HCT116 (cell line): ENCODE measurements around the gene GMIP. TPM values are rescaled to one million over a fixed set of nuclear protein-coding genes. Genes with fewer than 3 reads are reported as not detected.

Source experiments
- ATAC-seq: fragments of 200-7000 bp; cut with Tn5 transposase; 2 replicates; pipeline ENCODE4 v1.9.1; 2020; ENCODE audit warnings: mild to moderate bottlenecking, moderate library complexity
- BruUV-seq: library from RNA; stranded (reverse); fragments of 400-500 nt; replicated peaks from 2 replicates; lab custom pipeline; 2021; lab: Mats Ljungman, UMichigan
- CTCF ChIA-PET: fragments of 300-600 bp; sonication (Branson Sonifier 250); formaldehyde crosslinking; loops from one replicate; lab custom pipeline; 2021; ENCODE audit warnings: antibody characterized with exemption; lab: Charles Lee
- POLR2A ChIA-PET: fragments of 300-600, 350-600 bp; sonication (Branson Sonifier 250); formaldehyde crosslinking; loops from one replicate; lab custom pipeline; 2021; ENCODE audit warnings: antibody characterized with exemption; lab: Charles Lee
- RAD21 ChIA-PET, 2 experiments: fragments of 300-600 bp; sonication (Branson Sonifier 250); formaldehyde crosslinking; loops; one replicate each; lab custom pipeline; 2023; ENCODE audit warnings: low total read pairs in 2 of 2; ENCODE audit not compliant: uncharacterized antibody in 2 of 2, unreplicated experiment in 2 of 2, low non-redundant PET in 1 of 2; lab: Charles Lee
- DNase-seq: peaks from one replicate; pipeline ENCODE4 v3.0.0-alpha.2; 2010; ENCODE audit warnings: low read depth, low spot score
- H2AFZ ChIP-seq: fragments of 200-600 bp; shearing (Covaris generic), sonication (generic); 2 replicates; pipeline ENCODE4 v1.6.1; 2017; ENCODE audit warnings: low read depth, mixed run types, mixed read lengths, antibody characterized with exemption, low read length; ENCODE audit not compliant: poor library complexity, severe bottlenecking
- H3K27ac ChIP-seq: 2 replicates; pipeline ENCODE4 v1.5.1; 2012; ENCODE audit warnings: low read depth, low read length
- H3K27me3 ChIP-seq: fragments of 200-600 bp; sonication (generic); 2 replicates; pipeline ENCODE4 v1.6.1; 2016; ENCODE audit warnings: mixed run types, low read length, mixed read lengths; ENCODE audit not compliant: insufficient read depth
- H3K36me3 ChIP-seq, 2 experiments: fragments of 200-500 bp in 1 of 2; fragments of 200-600 bp in 1 of 2; sonication (Bioruptor generic) in 1 of 2; sonication (generic) in 1 of 2; 2 replicates each; pipeline versions ENCODE4 v1.5.1 to v1.6.1; 2014 to 2016; ENCODE audit warnings: low read length in 2 of 2, inconsistent platforms in 1 of 2, mixed read lengths in 1 of 2, mixed run types in 1 of 2; ENCODE audit not compliant: insufficient read depth in 2 of 2, control insufficient read depth in 1 of 2
- H3K4me1 ChIP-seq, 2 experiments: fragments of 200-600 bp in 1 of 2; sonication (generic) in 1 of 2; 2 replicates each; pipeline versions ENCODE4 v1.5.1 to v1.6.1; 2012 to 2017; ENCODE audit warnings: low read length in 2 of 2, inconsistent platforms in 1 of 2, mild to moderate bottlenecking in 1 of 2, mixed read lengths in 1 of 2, mixed run types in 1 of 2, moderate library complexity in 1 of 2; ENCODE audit not compliant: insufficient read depth in 2 of 2, control insufficient read depth in 1 of 2
- H3K4me2 ChIP-seq: fragments of 200-600 bp; sonication (generic); 2 replicates; pipeline ENCODE4 v1.6.1; 2017; ENCODE audit warnings: mixed run types, low read length, mixed read lengths
- H3K4me3 ChIP-seq, 2 experiments: fragments of 200-600 bp in 1 of 2; sonication (generic) in 1 of 2; replicated peaks in 1 of 2; 2 replicates each; pipeline ENCODE4 v1.5.1; 2011 to 2016; ENCODE audit warnings: low read length in 2 of 2, control low read depth in 1 of 2, low read depth in 1 of 2, mild to moderate bottlenecking in 1 of 2, mixed read lengths in 1 of 2, mixed run types in 1 of 2
- H3K79me2 ChIP-seq: fragments of 200-600 bp; sonication (generic); 2 replicates; pipeline ENCODE4 v1.6.1; 2017; ENCODE audit warnings: mild to moderate bottlenecking, mixed run types, low read length, moderate library complexity, mixed read lengths; ENCODE audit not compliant: insufficient read depth
- H3K9ac ChIP-seq: fragments of 200-600 bp; sonication (generic); 2 replicates; pipeline ENCODE4 v1.6.1; 2016; ENCODE audit warnings: low read length, mixed read lengths
- H3K9me2 ChIP-seq: fragments of 200-600 bp; sonication (generic), shearing (Covaris generic); 2 replicates; pipeline ENCODE4 v1.6.1; 2017; ENCODE audit warnings: mixed run types, mild to moderate bottlenecking, moderate library complexity; ENCODE audit not compliant: insufficient read depth
- H3K9me3 ChIP-seq, 2 experiments: fragments of 200-500 bp in 1 of 2; fragments of 200-600 bp in 1 of 2; sonication (Bioruptor generic) in 1 of 2; sonication (generic) in 1 of 2; 2 replicates each; pipeline ENCODE4 v1.6.1; 2014 to 2017; ENCODE audit warnings: low read length in 2 of 2, mixed read lengths in 2 of 2, inconsistent platforms in 1 of 2, low read depth in 1 of 2, mild to moderate bottlenecking in 1 of 2, mixed run types in 1 of 2, moderate library complexity in 1 of 2; ENCODE audit not compliant: control insufficient read depth in 1 of 2, insufficient read depth in 1 of 2
- H4K20me1 ChIP-seq: fragments of 200-600 bp; sonication (generic), shearing (Covaris generic); 2 replicates; pipeline ENCODE4 v1.6.1; 2017; ENCODE audit warnings: mixed run types, mild to moderate bottlenecking, moderate library complexity; ENCODE audit not compliant: insufficient read depth
- ELF1 ChIP-seq: IDR thresholded peaks from 2 replicates; pipeline ENCODE4 v1.6.1; 2012; ENCODE audit warnings: low read depth, borderline replicate concordance
- EZH2 ChIP-seq: fragments of 200-600 bp; sonication (generic); IDR thresholded peaks from 2 replicates; pipeline ENCODE4 v1.6.1; 2017; ENCODE audit warnings: antibody characterized with exemption, mixed run types
- EZH2phosphoT487 ChIP-seq: fragments of 200-600 bp; IDR thresholded peaks from 2 replicates; pipeline ENCODE4 v1.6.1; 2018; ENCODE audit warnings: antibody characterized with exemption, borderline replicate concordance
- FOSL1 ChIP-seq: IDR thresholded peaks from 2 replicates; pipeline ENCODE4 v1.6.1; 2012; ENCODE audit warnings: low read depth
- POLR2A ChIP-seq: IDR thresholded peaks from 2 replicates; pipeline ENCODE4 v1.7.0; 2011; ENCODE audit warnings: borderline replicate concordance; ENCODE audit not compliant: insufficient read depth, insufficient read length; ENCODE audit errors: extremely low read depth
- POLR2AphosphoS5 ChIP-seq: IDR thresholded peaks from 2 replicates; pipeline ENCODE4 v1.6.1; 2011; ENCODE audit warnings: mild to moderate bottlenecking, low read depth, low read length, moderate library complexity
- RAD21 ChIP-seq: IDR thresholded peaks from 2 replicates; pipeline ENCODE4 v1.6.1; 2012; ENCODE audit warnings: low read depth, mild to moderate bottlenecking
- ZNF274 ChIP-seq: fragments of 200-500 bp; sonication (Bioruptor generic); IDR thresholded peaks from 2 replicates; pipeline ENCODE4 v1.6.1; 2014; ENCODE audit warnings: mild to moderate bottlenecking, low read depth, low read length, inconsistent platforms
- intact Hi-C: fragments of 100-400 bp; cut with micrococcal nuclease; formaldehyde crosslinking; loops from 2 replicates; pipeline ENCODE4 v1.10.0; 2022
- total RNA-seq: library from RNA; stranded (reverse); gene quantifications from one replicate; pipeline ENCODE4 v1.2.1, GENCODE V29; 2021; ENCODE audit not compliant: unreplicated experiment
- TF ChIP-seq, protein P1 (sequence below): IDR thresholded peaks from 2 replicates; pipeline ENCODE4 v1.6.1; 2012
- TF ChIP-seq, protein P2 (sequence below): IDR thresholded peaks from 2 replicates; pipeline ENCODE4 v1.6.1; 2012
- TF ChIP-seq, protein P3 (sequence below), 3 experiments: fragments of 200-600 bp in 1 of 3; sonication (generic) in 1 of 3; IDR thresholded peaks in 2 of 3; conservative IDR thresholded peaks in 1 of 3; 2 replicates each; pipeline ENCODE4 v1.5.1; 2012 to 2017; ENCODE audit warnings: low read depth in 2 of 3, low read length in 2 of 3, antibody characterized with exemption in 1 of 3, borderline replicate concordance in 1 of 3, control low read depth in 1 of 3, mild to moderate bottlenecking in 1 of 3, mixed read lengths in 1 of 3, mixed run types in 1 of 3, moderate library complexity in 1 of 3; ENCODE audit not compliant: insufficient read depth in 1 of 3

The GMIP gene
- total RNA-seq, 1 experiment from 2014 or later = 16.3 TPM

DNA sequence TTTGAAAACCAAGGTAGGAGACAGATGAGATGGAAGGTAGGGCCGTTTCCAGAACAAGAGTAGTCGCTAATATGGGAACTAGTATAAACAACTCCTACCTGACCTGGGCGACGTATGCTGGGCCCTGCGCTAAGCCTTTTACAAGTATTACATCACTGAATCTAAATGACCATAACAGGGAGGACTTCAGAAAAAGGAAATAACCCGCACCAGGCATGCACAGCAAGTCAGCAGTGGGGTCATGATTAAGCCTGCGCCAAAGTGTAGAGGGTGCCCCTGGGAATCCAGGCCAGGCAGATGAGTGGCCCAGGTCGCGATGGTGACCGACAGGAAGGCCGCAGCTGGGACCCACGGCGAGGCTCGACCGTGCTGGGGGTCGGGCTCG is 19.4 kb upstream of the GMIP start:
- H3K9me3 ChIP-seq = no peaks in the 10 kb centered on the region
- peak overlapping the region; percentile 92 for H3K27ac ChIP-seq
- BruUV-seq = no TSS peak
- H2AFZ ChIP-seq = no peak overlapping the region
- ChIA-PET RAD21 (no interaction called here), CTCF (no interaction called here), POLR2A (no interaction called here)
- H3K4me2 ChIP-seq = peak overlapping the region; percentile 91
- intact Hi-C loops = loop anchor here (1.0 kb wide), 1 partner anchor 113 kb away; no protein-coding TSS in a partner anchor
- TF ChIP-seq ELF1 (no peak), POLR2AphosphoS5 (no peak), RAD21 (no peak), EZH2phosphoT487 (no peak)
- TF ChIP-seq, protein P1, sequence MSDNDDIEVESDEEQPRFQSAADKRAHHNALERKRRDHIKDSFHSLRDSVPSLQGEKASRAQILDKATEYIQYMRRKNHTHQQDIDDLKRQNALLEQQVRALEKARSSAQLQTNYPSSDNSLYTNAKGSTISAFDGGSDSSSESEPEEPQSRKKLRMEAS = no peak
- H3K79me2 ChIP-seq = peaks cover 41% of the 10 kb centered on the region
- peak overlapping the region; percentile 70 to 96 for H3K4me3 ChIP-seq
- DNase-seq (no peak), ATAC-seq (no peak)
- H3K4me1 ChIP-seq = peaks cover 8 to 33% of the 10 kb centered on the region in 2 experiments; a peak in 3 of 4 replicates
- H4K20me1 ChIP-seq = no peaks in the 10 kb centered on the region
- no peaks in the 10 kb centered on the region for H3K9me2 ChIP-seq
- H3K27me3 ChIP-seq = no peaks in the 10 kb centered on the region
- peak overlapping the region; percentile 95 for H3K9ac ChIP-seq
- H3K36me3 ChIP-seq = peaks cover 13 to 24% of the 10 kb centered on the region in 2 experiments; a peak in 3 of 4 replicates

DNA sequence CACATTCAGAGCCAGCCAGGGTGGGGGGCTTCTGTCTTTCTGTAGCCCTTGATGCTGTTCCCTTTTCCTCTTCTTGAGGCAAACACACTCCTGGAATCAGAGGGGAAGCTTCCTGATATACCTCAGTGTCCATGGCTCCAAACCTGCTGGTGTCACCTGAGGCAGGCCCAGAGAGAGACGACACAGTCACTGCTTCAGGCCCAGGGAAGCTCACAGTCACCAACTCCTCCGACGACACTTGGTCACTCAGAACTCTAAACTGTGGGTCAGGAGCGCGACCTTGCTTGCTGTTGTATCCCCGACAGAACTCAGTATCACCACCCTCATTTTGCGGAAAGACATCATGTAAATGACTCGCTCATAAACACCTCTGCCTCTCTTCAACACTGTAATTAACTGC is 18.9 kb upstream of the GMIP start:
- Histone ChIP-seq H3K36me3 (peaks cover 17 to 28% of the 10 kb centered on the region in 2 experiments; a peak in 3 of 4 replicates), H3K27ac (peak overlapping the region; percentile 92; the same call in 1 of the 2 replicates), H3K9me3 (no peaks in the 10 kb centered on the region), H3K79me2 (peaks cover 41% of the 10 kb centered on the region), H3K9ac (peak overlapping the region; percentile 95), H3K9me2 (no peaks in the 10 kb centered on the region), H3K4me3 (peak overlapping the region; percentile 70 to 96), H2AFZ (no peak overlapping the region), H3K27me3 (no peaks in the 10 kb centered on the region), H3K4me2 (peak overlapping the region; percentile 91), H4K20me1 (no peaks in the 10 kb centered on the region), H3K4me1 (peaks cover 8 to 33% of the 10 kb centered on the region in 2 experiments; a peak in 3 of 4 replicates)
- RAD21 ChIA-PET = no interaction called here
- ATAC-seq (no peak), DNase-seq (no peak)
- POLR2A ChIA-PET = no interaction called here
- TF ChIP-seq FOSL1 (no peak), POLR2A (no peak), EZH2 (no peak), EZH2phosphoT487 (no peak), RAD21 (no peak), ZNF274 (no peak)
- TF ChIP-seq, protein P2, sequence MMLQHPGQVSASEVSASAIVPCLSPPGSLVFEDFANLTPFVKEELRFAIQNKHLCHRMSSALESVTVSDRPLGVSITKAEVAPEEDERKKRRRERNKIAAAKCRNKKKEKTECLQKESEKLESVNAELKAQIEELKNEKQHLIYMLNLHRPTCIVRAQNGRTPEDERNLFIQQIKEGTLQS = no peak
- TF ChIP-seq, protein P3, sequence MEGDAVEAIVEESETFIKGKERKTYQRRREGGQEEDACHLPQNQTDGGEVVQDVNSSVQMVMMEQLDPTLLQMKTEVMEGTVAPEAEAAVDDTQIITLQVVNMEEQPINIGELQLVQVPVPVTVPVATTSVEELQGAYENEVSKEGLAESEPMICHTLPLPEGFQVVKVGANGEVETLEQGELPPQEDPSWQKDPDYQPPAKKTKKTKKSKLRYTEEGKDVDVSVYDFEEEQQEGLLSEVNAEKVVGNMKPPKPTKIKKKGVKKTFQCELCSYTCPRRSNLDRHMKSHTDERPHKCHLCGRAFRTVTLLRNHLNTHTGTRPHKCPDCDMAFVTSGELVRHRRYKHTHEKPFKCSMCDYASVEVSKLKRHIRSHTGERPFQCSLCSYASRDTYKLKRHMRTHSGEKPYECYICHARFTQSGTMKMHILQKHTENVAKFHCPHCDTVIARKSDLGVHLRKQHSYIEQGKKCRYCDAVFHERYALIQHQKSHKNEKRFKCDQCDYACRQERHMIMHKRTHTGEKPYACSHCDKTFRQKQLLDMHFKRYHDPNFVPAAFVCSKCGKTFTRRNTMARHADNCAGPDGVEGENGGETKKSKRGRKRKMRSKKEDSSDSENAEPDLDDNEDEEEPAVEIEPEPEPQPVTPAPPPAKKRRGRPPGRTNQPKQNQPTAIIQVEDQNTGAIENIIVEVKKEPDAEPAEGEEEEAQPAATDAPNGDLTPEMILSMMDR (IDR thresholded peaks at IDR 0.05 in 2 of 3, conservative IDR thresholded peaks at IDR 0.05 in 1 of 3; ENCODE audit: borderline replicate concordance in 1 of 3, insufficient read depth in 1 of 3, low read depth in 2 of 3, low read length in 2 of 3) = no peak
- CTCF ChIA-PET = no interaction called here
- intact Hi-C loops = no loop called here
- TSS peak; percentile 74 for BruUV-seq
